H1 (cell line): ENCODE measurements around the gene DLG1. TPM values are rescaled to one million over a fixed set of nuclear protein-coding genes. Genes with fewer than 3 reads are reported as not detected.

Experiments used
- CHD2 ChIP-seq: IDR thresholded peaks from 2 replicates; pipeline ENCODE4 v1.6.1; 2012; ENCODE audit warnings: low read length, improper control_type of control experiment
- GTF2F1 ChIP-seq: IDR thresholded peaks from 2 replicates; pipeline ENCODE4 v1.6.1; 2012; ENCODE audit warnings: low read depth, low read length, improper control_type of control experiment, borderline replicate concordance
- NANOG ChIP-seq: IDR thresholded peaks from 2 replicates; pipeline ENCODE4 v1.6.1; 2011; ENCODE audit warnings: low read length, low read depth, mild to moderate bottlenecking, inconsistent platforms; ENCODE audit not compliant: insufficient read depth, poor library complexity, severe bottlenecking
- POLR2AphosphoS5 ChIP-seq: IDR thresholded peaks from 2 replicates; pipeline ENCODE4 v1.6.1; 2011; ENCODE audit warnings: low read depth, low read length
- POU5F1 ChIP-seq: IDR thresholded peaks from 2 replicates; pipeline ENCODE4 v1.6.1; 2011; ENCODE audit warnings: low read depth, mild to moderate bottlenecking, low read length, moderate library complexity
- RFX5 ChIP-seq: IDR thresholded peaks from 2 replicates; pipeline ENCODE4 v1.6.1; 2011; ENCODE audit warnings: low read depth, low read length, improper control_type of control experiment, borderline replicate concordance
- RXRA ChIP-seq: IDR thresholded peaks from 2 replicates; pipeline ENCODE4 v1.6.1; 2011; ENCODE audit warnings: low read depth, mild to moderate bottlenecking, low read length, moderate library complexity; ENCODE audit not compliant: insufficient read depth
- TAF7 ChIP-seq: optimal IDR thresholded peaks from 2 replicates; pipeline ENCODE3; 2011; ENCODE audit warnings: low read depth, mild to moderate bottlenecking, inconsistent platforms, low read length, moderate library complexity, borderline replicate concordance
- polyA plus RNA-seq, 7 experiments: library from polyadenylated mRNA; depleted of rRNA in 3 of 7; stranded (reverse) in 5 of 7; unstranded in 2 of 7; fragments of >200 nt in 5 of 7; fragments of 200-250 nt in 2 of 7; gene quantifications; 1 replicate in 5 of 7; 2 replicates in 1 of 7; 4 replicates in 1 of 7; pipeline versions ENCODE4 v1.2.1 to v1.2.3, GENCODE V29; 2011 to 2013; ENCODE audit warnings: missing spikeins in 2 of 7, mixed read lengths in 2 of 7
- total RNA-seq: library from RNA; stranded (reverse); fragmentation: NEBNext Ultra II Directional; extraction: Animal tissue kit (Norgen Biotek cat#: 25700); gene quantifications from 2 replicates; pipeline ENCODE4 v1.2.1, GENCODE V29; 2021
- TF ChIP-seq, protein P1 (sequence below): fragments of 300-600 bp; sonication (generic); IDR thresholded peaks from 2 replicates; pipeline ENCODE4 v1.7.1; 2012; ENCODE audit warnings: low read length, moderate library complexity, mild to moderate bottlenecking, inconsistent platforms; ENCODE audit not compliant: insufficient replicate concordance

The DLG1 gene
- total and polyA plus RNA-seq, 2 of the 8 experiments (the other 6 are each of a cell fraction or from before 2014, with no cell fraction given), result 13.4 to 78.8 TPM

DNA sequence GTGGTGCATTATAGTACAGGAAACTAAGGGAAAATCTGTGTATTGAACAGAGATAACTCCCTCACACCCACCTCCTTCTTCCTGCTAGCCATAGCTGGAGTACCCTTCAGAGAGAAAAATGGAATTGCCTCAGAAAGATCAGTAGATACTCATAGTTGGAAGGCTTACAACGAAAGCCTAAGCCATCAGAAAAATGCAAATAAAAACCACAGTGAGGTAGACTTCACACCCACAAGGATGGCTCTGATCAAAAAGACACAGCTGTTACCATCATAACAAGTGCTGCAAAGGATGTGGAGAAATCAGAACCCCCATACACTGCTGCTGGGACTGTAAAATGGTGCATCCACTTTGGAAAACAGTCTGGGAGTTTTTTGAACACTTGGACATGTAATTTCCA is 7.4 kb upstream of the DLG1 start (continued):
- no peak for TF ChIP-seq POLR2AphosphoS5
- no peak for TF ChIP-seq CHD2
- TF ChIP-seq RFX5, result no peak
- TF ChIP-seq NANOG, result no peak
- TF ChIP-seq RXRA, result no peak
- TF ChIP-seq POU5F1, result no peak
- TF ChIP-seq GTF2F1, result no peak
- TF ChIP-seq, protein P1, sequence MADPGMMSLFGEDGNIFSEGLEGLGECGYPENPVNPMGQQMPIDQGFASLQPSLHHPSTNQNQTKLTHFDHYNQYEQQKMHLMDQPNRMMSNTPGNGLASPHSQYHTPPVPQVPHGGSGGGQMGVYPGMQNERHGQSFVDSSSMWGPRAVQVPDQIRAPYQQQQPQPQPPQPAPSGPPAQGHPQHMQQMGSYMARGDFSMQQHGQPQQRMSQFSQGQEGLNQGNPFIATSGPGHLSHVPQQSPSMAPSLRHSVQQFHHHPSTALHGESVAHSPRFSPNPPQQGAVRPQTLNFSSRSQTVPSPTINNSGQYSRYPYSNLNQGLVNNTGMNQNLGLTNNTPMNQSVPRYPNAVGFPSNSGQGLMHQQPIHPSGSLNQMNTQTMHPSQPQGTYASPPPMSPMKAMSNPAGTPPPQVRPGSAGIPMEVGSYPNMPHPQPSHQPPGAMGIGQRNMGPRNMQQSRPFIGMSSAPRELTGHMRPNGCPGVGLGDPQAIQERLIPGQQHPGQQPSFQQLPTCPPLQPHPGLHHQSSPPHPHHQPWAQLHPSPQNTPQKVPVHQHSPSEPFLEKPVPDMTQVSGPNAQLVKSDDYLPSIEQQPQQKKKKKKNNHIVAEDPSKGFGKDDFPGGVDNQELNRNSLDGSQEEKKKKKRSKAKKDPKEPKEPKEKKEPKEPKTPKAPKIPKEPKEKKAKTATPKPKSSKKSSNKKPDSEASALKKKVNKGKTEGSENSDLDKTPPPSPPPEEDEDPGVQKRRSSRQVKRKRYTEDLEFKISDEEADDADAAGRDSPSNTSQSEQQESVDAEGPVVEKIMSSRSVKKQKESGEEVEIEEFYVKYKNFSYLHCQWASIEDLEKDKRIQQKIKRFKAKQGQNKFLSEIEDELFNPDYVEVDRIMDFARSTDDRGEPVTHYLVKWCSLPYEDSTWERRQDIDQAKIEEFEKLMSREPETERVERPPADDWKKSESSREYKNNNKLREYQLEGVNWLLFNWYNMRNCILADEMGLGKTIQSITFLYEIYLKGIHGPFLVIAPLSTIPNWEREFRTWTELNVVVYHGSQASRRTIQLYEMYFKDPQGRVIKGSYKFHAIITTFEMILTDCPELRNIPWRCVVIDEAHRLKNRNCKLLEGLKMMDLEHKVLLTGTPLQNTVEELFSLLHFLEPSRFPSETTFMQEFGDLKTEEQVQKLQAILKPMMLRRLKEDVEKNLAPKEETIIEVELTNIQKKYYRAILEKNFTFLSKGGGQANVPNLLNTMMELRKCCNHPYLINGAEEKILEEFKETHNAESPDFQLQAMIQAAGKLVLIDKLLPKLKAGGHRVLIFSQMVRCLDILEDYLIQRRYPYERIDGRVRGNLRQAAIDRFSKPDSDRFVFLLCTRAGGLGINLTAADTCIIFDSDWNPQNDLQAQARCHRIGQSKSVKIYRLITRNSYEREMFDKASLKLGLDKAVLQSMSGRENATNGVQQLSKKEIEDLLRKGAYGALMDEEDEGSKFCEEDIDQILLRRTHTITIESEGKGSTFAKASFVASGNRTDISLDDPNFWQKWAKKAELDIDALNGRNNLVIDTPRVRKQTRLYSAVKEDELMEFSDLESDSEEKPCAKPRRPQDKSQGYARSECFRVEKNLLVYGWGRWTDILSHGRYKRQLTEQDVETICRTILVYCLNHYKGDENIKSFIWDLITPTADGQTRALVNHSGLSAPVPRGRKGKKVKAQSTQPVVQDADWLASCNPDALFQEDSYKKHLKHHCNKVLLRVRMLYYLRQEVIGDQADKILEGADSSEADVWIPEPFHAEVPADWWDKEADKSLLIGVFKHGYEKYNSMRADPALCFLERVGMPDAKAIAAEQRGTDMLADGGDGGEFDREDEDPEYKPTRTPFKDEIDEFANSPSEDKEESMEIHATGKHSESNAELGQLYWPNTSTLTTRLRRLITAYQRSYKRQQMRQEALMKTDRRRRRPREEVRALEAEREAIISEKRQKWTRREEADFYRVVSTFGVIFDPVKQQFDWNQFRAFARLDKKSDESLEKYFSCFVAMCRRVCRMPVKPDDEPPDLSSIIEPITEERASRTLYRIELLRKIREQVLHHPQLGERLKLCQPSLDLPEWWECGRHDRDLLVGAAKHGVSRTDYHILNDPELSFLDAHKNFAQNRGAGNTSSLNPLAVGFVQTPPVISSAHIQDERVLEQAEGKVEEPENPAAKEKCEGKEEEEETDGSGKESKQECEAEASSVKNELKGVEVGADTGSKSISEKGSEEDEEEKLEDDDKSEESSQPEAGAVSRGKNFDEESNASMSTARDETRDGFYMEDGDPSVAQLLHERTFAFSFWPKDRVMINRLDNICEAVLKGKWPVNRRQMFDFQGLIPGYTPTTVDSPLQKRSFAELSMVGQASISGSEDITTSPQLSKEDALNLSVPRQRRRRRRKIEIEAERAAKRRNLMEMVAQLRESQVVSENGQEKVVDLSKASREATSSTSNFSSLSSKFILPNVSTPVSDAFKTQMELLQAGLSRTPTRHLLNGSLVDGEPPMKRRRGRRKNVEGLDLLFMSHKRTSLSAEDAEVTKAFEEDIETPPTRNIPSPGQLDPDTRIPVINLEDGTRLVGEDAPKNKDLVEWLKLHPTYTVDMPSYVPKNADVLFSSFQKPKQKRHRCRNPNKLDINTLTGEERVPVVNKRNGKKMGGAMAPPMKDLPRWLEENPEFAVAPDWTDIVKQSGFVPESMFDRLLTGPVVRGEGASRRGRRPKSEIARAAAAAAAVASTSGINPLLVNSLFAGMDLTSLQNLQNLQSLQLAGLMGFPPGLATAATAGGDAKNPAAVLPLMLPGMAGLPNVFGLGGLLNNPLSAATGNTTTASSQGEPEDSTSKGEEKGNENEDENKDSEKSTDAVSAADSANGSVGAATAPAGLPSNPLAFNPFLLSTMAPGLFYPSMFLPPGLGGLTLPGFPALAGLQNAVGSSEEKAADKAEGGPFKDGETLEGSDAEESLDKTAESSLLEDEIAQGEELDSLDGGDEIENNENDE, result no peak
- TF ChIP-seq TAF7, result no peak
